Measurements from ENCODE around the gene PER1.
"Not testable (repeated sequence)": the region's sequence is repeated elsewhere in the genome, so short reads cannot be mapped to it uniquely, and the experiment has no call there.

PER1 gene

GRCh38 chr17:8119581-8120519 is 32.4 kb downstream of the PER1 start:
- peak; percentile 86 to 94 (median 92) for DNase-seq

GRCh38 chr17:8118769-8119580 is 33.2 kb downstream of the PER1 start:
- peak; percentile 83 to 93 (median 90) for DNase-seq

- DNase-seq = peak; percentile 8 to 63 (median 58)
Observed at GRCh38 chr17:8117980-8118768, 34.0 kb downstream of the PER1 start, which contains the start of gene ALOXE3. Gene ALOXE3, minus strand, starts transcription at chr17:8118514. Its CDS starts 524 bp downstream, at chr17:8117990.

- peak; percentile 43 to 71 (median 70) for DNase-seq
Observed at GRCh38 chr17:8117367-8117979, 34.7 kb downstream of the PER1 start.

GRCh38 chr17:8116776-8117175 is 35.4 kb downstream of the PER1 start:
- DNase-seq = no peak

- DNase-seq = no peak
Observed at GRCh38 chr17:8110907-8111306, 41.3 kb downstream of the PER1 start.

GRCh38 chr17:8110456-8110804 is 41.8 kb downstream of the PER1 start:
- DNase-seq = no peak

- peak; percentile 50 to 83 (median 60) for DNase-seq
Observed at GRCh38 chr17:8109661-8110455, 42.3 kb downstream of the PER1 start.

GRCh38 chr17:8108972-8109660 is 43.1 kb downstream of the PER1 start:
- no peak for DNase-seq

GRCh38 chr17:8106980-8107379 is 45.2 kb downstream of the PER1 start:
- DNase-seq = not testable (repeated sequence)

- peak in 3 of 4 experiments; percentile 28 to 50 (median 39) for DNase-seq
Observed at GRCh38 chr17:8105957-8106398, 46.2 kb downstream of the PER1 start.

- no peak for DNase-seq
Observed at GRCh38 chr17:8104911-8105310, 47.3 kb downstream of the PER1 start.

GRCh38 chr17:8103549-8103948 is 48.7 kb downstream of the PER1 start:
- no peak for DNase-seq

GRCh38 chr17:8101721-8102120 is 50.5 kb downstream of the PER1 start:
- no peak for DNase-seq

- DNase-seq = no peak
Observed at GRCh38 chr17:8100763-8101162, 51.4 kb downstream of the PER1 start.

GRCh38 chr17:8100111-8100510 is 52.1 kb downstream of the PER1 start:
- peak in 2 of 4 experiments; percentile 9 to 21 for DNase-seq

GRCh38 chr17:8096541-8096940 is 55.7 kb downstream of the PER1 start:
- DNase-seq = no peak

GRCh38 chr17:8095361-8095760 is 56.8 kb downstream of the PER1 start:
- no peak for DNase-seq

- peak in 1 of 4 experiments; percentile 11 for DNase-seq
Observed at GRCh38 chr17:8091033-8091687, 61.0 kb downstream of the PER1 start.
